A673 (cell line): Measurements from ENCODE around the gene H2AZ2.

ENCODE experiments used
- CTCF ChIP-seq: fragments of 300-800, 200-600 bp; sonication (generic); conservative IDR thresholded peaks from 2 replicates; pipeline ENCODE4 v1.5.1; 2017; ENCODE audit warnings: low read depth, mild to moderate bottlenecking, antibody characterized with exemption, low read length, moderate library complexity, mixed read lengths
- EZH2 ChIP-seq: fragments of 200-600 bp; sonication (generic); IDR thresholded peaks from 2 replicates; pipeline ENCODE4 v1.6.1; 2017; ENCODE audit warnings: borderline replicate concordance, low read depth, mild to moderate bottlenecking, mixed read lengths, antibody characterized with exemption, low read length; ENCODE audit not compliant: poor library complexity, severe bottlenecking

DNA sequence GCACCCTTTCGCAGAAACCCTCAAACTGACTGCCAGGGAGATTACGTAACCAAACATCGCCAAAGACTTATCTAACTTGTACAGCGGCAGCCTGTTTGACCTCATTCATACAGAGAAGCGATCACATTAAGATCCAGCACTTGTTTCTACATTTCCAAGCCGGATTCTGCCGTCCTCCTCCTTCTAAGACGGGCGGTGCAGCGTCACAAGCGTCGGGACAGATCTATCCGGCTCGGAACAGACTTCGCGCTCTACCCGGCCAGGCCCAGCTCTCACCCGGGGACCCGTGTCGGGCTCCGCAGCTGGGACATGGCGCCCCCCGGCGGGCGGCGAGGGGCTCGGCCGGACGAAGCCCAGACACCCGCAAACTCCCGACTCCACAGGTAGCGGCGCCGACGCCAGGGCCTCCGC lies 373 bp downstream of the H2AZ2 start:
- TF ChIP-seq EZH2 (no peak), CTCF (peak; percentile 80)
